Astrocyte (in vitro differentiated cells and primary cell): ENCODE measurements around the gene LCN2.

Experiments
- EZH2 ChIP-seq: IDR thresholded peaks from 2 replicates; pipeline ENCODE4 v1.6.1; 2012; ENCODE audit warnings: mild to moderate bottlenecking, low read length, inconsistent platforms; ENCODE audit not compliant: insufficient read depth
- TF ChIP-seq, protein P1 (sequence below): IDR thresholded peaks from 2 replicates; pipeline ENCODE4 v1.5.1; 2011; ENCODE audit warnings: low read depth, mild to moderate bottlenecking, inconsistent platforms, low read length, moderate library complexity; ENCODE audit not compliant: insufficient read depth

DNA sequence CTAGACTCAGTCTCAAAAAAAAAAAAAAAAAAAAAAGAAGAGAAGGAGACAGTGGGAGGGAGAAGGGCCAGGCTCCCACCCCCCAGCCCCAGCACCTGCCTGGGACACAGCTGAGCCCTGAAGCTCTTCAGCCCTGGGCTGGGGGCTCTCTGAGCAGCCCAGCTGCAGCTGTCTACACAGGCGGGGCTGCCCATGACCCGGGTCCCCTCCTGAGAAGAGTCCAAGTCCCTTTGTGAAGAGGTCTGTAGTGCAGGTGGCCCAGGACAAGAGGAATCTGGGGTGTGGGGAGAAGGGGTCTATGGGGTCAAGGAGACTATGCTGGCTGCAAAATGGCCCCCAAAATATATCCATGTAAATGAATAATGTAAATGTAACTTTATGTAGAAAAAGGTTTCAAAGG, 6.7 kb upstream of the LCN2 start:
- TF ChIP-seq, protein P1, sequence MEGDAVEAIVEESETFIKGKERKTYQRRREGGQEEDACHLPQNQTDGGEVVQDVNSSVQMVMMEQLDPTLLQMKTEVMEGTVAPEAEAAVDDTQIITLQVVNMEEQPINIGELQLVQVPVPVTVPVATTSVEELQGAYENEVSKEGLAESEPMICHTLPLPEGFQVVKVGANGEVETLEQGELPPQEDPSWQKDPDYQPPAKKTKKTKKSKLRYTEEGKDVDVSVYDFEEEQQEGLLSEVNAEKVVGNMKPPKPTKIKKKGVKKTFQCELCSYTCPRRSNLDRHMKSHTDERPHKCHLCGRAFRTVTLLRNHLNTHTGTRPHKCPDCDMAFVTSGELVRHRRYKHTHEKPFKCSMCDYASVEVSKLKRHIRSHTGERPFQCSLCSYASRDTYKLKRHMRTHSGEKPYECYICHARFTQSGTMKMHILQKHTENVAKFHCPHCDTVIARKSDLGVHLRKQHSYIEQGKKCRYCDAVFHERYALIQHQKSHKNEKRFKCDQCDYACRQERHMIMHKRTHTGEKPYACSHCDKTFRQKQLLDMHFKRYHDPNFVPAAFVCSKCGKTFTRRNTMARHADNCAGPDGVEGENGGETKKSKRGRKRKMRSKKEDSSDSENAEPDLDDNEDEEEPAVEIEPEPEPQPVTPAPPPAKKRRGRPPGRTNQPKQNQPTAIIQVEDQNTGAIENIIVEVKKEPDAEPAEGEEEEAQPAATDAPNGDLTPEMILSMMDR = no peak
- TF ChIP-seq EZH2 = no peak
